Small intestine (tissue), 7 donors: Measurements from ENCODE around the gene ABCF2. TPM values are rescaled to one million over a fixed set of nuclear protein-coding genes. Genes with fewer than 3 reads are reported as not detected.

Source experiments
- DNase-seq, 2 donors: peaks; one replicate each; pipeline versions ENCODE4 v3.0.0 to v3.0.0-alpha.2; 2013
- FAIRE-seq: peaks from 2 replicates; lab custom pipeline; 2012; peaks lifted over from hg19 to GRCh38; lab: Jason Lieb, UNC
- H3K27ac ChIP-seq, 3 donors: one replicate each; pipeline ENCODE4 v1.5.1; 2013; ENCODE audit warnings: low read length in 2 of 3, mild to moderate bottlenecking in 2 of 3, control low read depth in 1 of 3, inconsistent platforms in 1 of 3, low read depth in 1 of 3, moderate library complexity in 1 of 3
- H3K27me3 ChIP-seq, 3 donors: one replicate each; pipeline ENCODE4 v1.6.1; 2013; ENCODE audit warnings: low read length in 3 of 3, inconsistent platforms in 1 of 3; ENCODE audit not compliant: control insufficient read depth in 3 of 3, insufficient read depth in 3 of 3
- H3K36me3 ChIP-seq, 3 donors: one replicate each; pipeline ENCODE4 v1.6.1; 2013; ENCODE audit warnings: low read length in 3 of 3, inconsistent platforms in 1 of 3, low read depth in 1 of 3, mild to moderate bottlenecking in 1 of 3, moderate library complexity in 1 of 3; ENCODE audit not compliant: control insufficient read depth in 3 of 3, insufficient read depth in 2 of 3
- H3K4me1 ChIP-seq, 3 donors: one replicate each; pipeline ENCODE4 v1.6.1; 2013; ENCODE audit warnings: low read length in 2 of 3, inconsistent platforms in 1 of 3, low read depth in 1 of 3, mild to moderate bottlenecking in 1 of 3, moderate library complexity in 1 of 3; ENCODE audit not compliant: control insufficient read depth in 3 of 3, insufficient read depth in 2 of 3
- H3K4me3 ChIP-seq, 3 donors: one replicate each; pipeline ENCODE4 v1.5.1; 2013; ENCODE audit warnings: low read length in 3 of 3, control low read depth in 1 of 3, inconsistent platforms in 1 of 3, low read depth in 1 of 3, mild to moderate bottlenecking in 1 of 3, moderate library complexity in 1 of 3
- H3K9me3 ChIP-seq, 2 donors: one replicate each; pipeline ENCODE4 v1.6.1; 2013; ENCODE audit warnings: low read depth in 1 of 2, low read length in 1 of 2; ENCODE audit not compliant: control insufficient read depth in 2 of 2, insufficient read depth in 1 of 2
- WGBS, 3 donors: extraction: QIAGEN DNeasy Blood & Tissue Kit; methylation state at CpG; one replicate each; pipeline ENCODE4 v1.1.7; 2013; 5-methylcytosine and 5-hydroxymethylcytosine counted together
- polyA plus RNA-seq, 4 donors: library from polyadenylated mRNA; stranded (reverse) in 3 of 4; unstranded in 1 of 4; fragments of 200-250 nt in 3 of 4; fragments of 120-200 nt in 1 of 4; gene quantifications; one replicate each; pipeline versions ENCODE4 v1.2.1 to v1.2.3, GENCODE V29; 2013
- donor health status: healthy with polysubstance abuse.
- donor health status: control.
- donor health status: control.
- donor health status: Bipolar disorder and iron deficiency.
- donor health status: healthy.

Gene ABCF2
- polyA plus RNA-seq, 4 donors: 11.0 to 23.7 (median 13.5) TPM

- H3K9me3 ChIP-seq: no peaks in the 10 kb centered on the region
- H3K4me1 ChIP-seq: peaks cover 2 to 13% (median 5%) of the 10 kb centered on the region in 3 donors
- peaks cover 3 to 18% (median 4%) of the 10 kb centered on the region in 3 donors for H3K36me3 ChIP-seq
- no peak for FAIRE-seq
- peak overlapping the region in 2 of 3 donors; percentile 63 to 86 for H3K4me3 ChIP-seq
- H3K27me3 ChIP-seq: no peaks in the 10 kb centered on the region
- H3K27ac ChIP-seq: peak overlapping the region in 2 of 3 donors; percentile 62 to 89
- peak in 1 of 2 donors; percentile 75 for DNase-seq
- 35 to 62% (median 55%) methylated on average over 10 of the region's 10 CpGs for WGBS, 3 donors
Measured at GRCh38 chr7:151228024-151228866, 1.2 kb upstream of the ABCF2 start.

GRCh38 chr7:151226560-151226874 lies 488 bp downstream of the ABCF2 start:
- H3K4me3 ChIP-seq: peak overlapping the region; percentile 59 to 86 (median 77)
- H3K27ac ChIP-seq: peak overlapping the region in 1 of 3 donors; percentile 57
- 1 to 2% (median 1%) methylated on average over 15 of the region's 15 CpGs for WGBS, 3 donors
- DNase-seq (no peak), FAIRE-seq (no peak)
- H3K9me3 ChIP-seq: no peaks in the 10 kb centered on the region
- no peaks in the 10 kb centered on the region for H3K27me3 ChIP-seq
- H3K36me3 ChIP-seq: peaks cover 3 to 24% (median 7%) of the 10 kb centered on the region in 3 donors
- H3K4me1 ChIP-seq: peaks cover 2 to 11% (median 5%) of the 10 kb centered on the region in 3 donors

- DNase-seq (no peak), FAIRE-seq (no peak)
- WGBS, 3 donors: 56 to 64% (median 57%) methylated on average over 8 of the region's 8 CpGs
- no peaks in the 10 kb centered on the region for H3K27me3 ChIP-seq
- peak overlapping the region in 2 of 3 donors; percentile 77 to 86 for H3K4me3 ChIP-seq
- no peaks in the 10 kb centered on the region for H3K9me3 ChIP-seq
- H3K4me1 ChIP-seq: peaks cover 2 to 11% (median 5%) of the 10 kb centered on the region in 3 donors
- H3K36me3 ChIP-seq: peaks cover 3 to 25% (median 7%) of the 10 kb centered on the region in 3 donors
- H3K27ac ChIP-seq: no peak overlapping the region
Measured at GRCh38 chr7:151225948-151226510, 976 bp downstream of the ABCF2 start.

GRCh38 chr7:151223728-151224127 lies 3.3 kb downstream of the ABCF2 start:
- no peaks in the 10 kb centered on the region for H3K27me3 ChIP-seq
- DNase-seq: no peak
- no peak overlapping the region for H3K27ac ChIP-seq
- H3K9me3 ChIP-seq: no peaks in the 10 kb centered on the region
- peaks cover 7 to 42% (median 13%) of the 10 kb centered on the region in 3 donors for H3K36me3 ChIP-seq
- WGBS, 3 donors: 95 to 96% (median 95%) methylated on average over 14 of the region's 14 CpGs
- peaks cover 2 to 11% (median 5%) of the 10 kb centered on the region in 3 donors for H3K4me1 ChIP-seq
- no peak overlapping the region for H3K4me3 ChIP-seq
- FAIRE-seq: no peak

- H3K4me1 ChIP-seq: no peaks in the 10 kb centered on the region
- no peak overlapping the region for H3K4me3 ChIP-seq
- no peaks in the 10 kb centered on the region for H3K27me3 ChIP-seq
- WGBS, 3 donors: 94 to 95% (median 94%) methylated on average over 9 of the region's 9 CpGs
- DNase-seq (no peak), FAIRE-seq (no peak)
- H3K27ac ChIP-seq: no peak overlapping the region
- peaks cover 23 to 68% (median 23%) of the 10 kb centered on the region in 3 donors for H3K36me3 ChIP-seq
- H3K9me3 ChIP-seq: no peaks in the 10 kb centered on the region
Measured at GRCh38 chr7:151218170-151218569, 8.8 kb downstream of the ABCF2 start.

GRCh38 chr7:151215396-151215795 lies 11.6 kb downstream of the ABCF2 start:
- Histone ChIP-seq H3K9me3 (no peaks in the 10 kb centered on the region), H3K4me3 (no peak overlapping the region), H3K27ac (no peak overlapping the region), H3K36me3 (peaks cover 18 to 70% (median 23%) of the 10 kb centered on the region in 3 donors), H3K4me1 (no peaks in the 10 kb centered on the region), H3K27me3 (no peaks in the 10 kb centered on the region)
- WGBS, 3 donors: 48 to 77% (median 71%) methylated on average over 5 of the region's 5 CpGs
- FAIRE-seq (no peak), DNase-seq (peak in 1 of 2 donors; percentile 79)

- Histone ChIP-seq H3K36me3 (peaks cover 13 to 58% (median 20%) of the 10 kb centered on the region in 3 donors), H3K4me1 (no peaks in the 10 kb centered on the region), H3K27ac (no peak overlapping the region), H3K27me3 (no peaks in the 10 kb centered on the region), H3K4me3 (no peak overlapping the region), H3K9me3 (no peaks in the 10 kb centered on the region)
- 83 to 89% (median 87%) methylated on average over 3 of the region's 3 CpGs for WGBS, 3 donors
- DNase-seq: no peak
- FAIRE-seq: no peak
Measured at GRCh38 chr7:151213826-151214225, 13.2 kb downstream of the ABCF2 start.

GRCh38 chr7:151212626-151213025 lies 14.4 kb downstream of the ABCF2 start:
- no peak for DNase-seq
- no peaks in the 10 kb centered on the region for H3K9me3 ChIP-seq
- peaks cover 6 to 46% (median 12%) of the 10 kb centered on the region in 3 donors for H3K36me3 ChIP-seq
- no peaks in the 10 kb centered on the region for H3K4me1 ChIP-seq
- WGBS, 3 donors: 72 to 91% (median 85%) methylated on average over 5 of the region's 5 CpGs
- H3K27me3 ChIP-seq: no peaks in the 10 kb centered on the region
- H3K27ac ChIP-seq: no peak overlapping the region
- H3K4me3 ChIP-seq: no peak overlapping the region
- FAIRE-seq: no peak
